ENCODE measurements around the gene SCNN1A. TPM values are rescaled to one million over a fixed set of nuclear protein-coding genes. Genes with fewer than 3 reads are reported as not detected.

Gene SCNN1A
- total and polyA plus RNA-seq, 2 of the 13 experiments (the other 11 are each of a cell fraction or from before 2014, with no cell fraction given): 1.5 to 14.6 TPM

DNA sequence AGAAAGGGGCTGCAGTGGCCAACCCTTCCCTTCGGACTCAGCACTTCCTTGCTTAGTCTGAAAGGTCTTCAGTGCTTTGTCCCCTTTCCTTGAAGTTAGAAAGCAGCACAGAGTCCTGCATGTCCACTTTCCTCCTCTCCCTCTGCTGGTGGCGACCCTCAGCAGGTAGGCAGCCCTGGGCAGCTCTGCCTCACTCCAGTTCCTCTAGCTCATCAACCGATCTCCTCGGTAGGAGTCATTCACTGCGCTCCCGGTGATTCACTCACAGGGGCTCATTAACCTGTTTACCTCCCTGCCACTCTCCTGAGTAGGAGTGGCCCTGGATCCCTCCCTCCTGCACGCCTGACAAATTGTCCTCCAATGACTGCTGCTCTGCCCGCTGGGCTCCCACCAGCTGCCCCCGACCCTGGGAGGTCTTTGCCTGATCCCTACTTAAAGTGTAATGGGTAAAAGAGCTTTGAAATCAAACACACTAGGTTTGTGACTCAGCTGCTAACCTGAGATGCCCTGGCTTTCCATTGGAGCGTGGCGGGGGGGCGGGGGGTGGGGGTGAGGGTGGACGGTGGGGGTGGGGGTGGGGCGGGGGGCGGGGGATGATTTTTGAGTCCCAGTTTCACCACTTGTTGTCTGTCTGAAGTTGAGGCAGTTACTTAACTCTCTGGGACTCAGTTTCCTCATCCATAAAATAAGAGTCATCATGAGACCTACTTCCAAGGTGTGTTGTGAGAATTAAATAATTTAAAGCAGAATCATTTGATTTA lies 4.2 kb downstream of the SCNN1A start (continued):
- TF ChIP-seq DMTF1 (CRISPR knock-in tag; IDR thresholded peaks at IDR 0.05) (no peak), KLF16 (CRISPR knock-in tag; IDR thresholded peaks at IDR 0.05) (peak in 1 of 2 experiments; percentile 66; a peak in 1 of 4 replicates), BRCA1 (CRISPR knock-in tag; IDR thresholded peaks at IDR 0.05) (0 out of 2 replicates have a peak, but pooled peaks have one; percentile 26), ZNF256 (CRISPR knock-in tag; conservative IDR thresholded peaks at IDR 0.05) (no peak), GTF2F1 (IDR thresholded peaks at IDR 0.05; ENCODE audit: low read length) (no peak), HIVEP1 (CRISPR knock-in tag; IDR thresholded peaks at IDR 0.05) (no peak), ZNF333 (CRISPR knock-in tag; IDR thresholded peaks at IDR 0.05; ENCODE audit: borderline replicate concordance) (no peak), JARID2 (CRISPR knock-in tag; IDR thresholded peaks at IDR 0.05; ENCODE audit: insufficient replicate concordance) (no peak), CENPT (CRISPR knock-in tag; IDR thresholded peaks at IDR 0.05; ENCODE audit: low read depth) (no peak), KDM5B (CRISPR knock-in tag; IDR thresholded peaks at IDR 0.05; ENCODE audit: borderline replicate concordance) (no peak), CREB1 (IDR thresholded peaks at IDR 0.05) (no peak), CREB1 (CRISPR knock-in tag; IDR thresholded peaks at IDR 0.05) (no peak), ZNF589 (CRISPR knock-in tag; conservative IDR thresholded peaks at IDR 0.05) (no peak), ZGPAT (CRISPR knock-in tag; IDR thresholded peaks at IDR 0.05) (no peak; the same call in 1 of the 2 replicates), GABPB1 (CRISPR knock-in tag; IDR thresholded peaks at IDR 0.05) (0 out of 2 replicates have a peak, but pooled peaks have one; percentile 23)
- TF ChIP-seq, protein P1, sequence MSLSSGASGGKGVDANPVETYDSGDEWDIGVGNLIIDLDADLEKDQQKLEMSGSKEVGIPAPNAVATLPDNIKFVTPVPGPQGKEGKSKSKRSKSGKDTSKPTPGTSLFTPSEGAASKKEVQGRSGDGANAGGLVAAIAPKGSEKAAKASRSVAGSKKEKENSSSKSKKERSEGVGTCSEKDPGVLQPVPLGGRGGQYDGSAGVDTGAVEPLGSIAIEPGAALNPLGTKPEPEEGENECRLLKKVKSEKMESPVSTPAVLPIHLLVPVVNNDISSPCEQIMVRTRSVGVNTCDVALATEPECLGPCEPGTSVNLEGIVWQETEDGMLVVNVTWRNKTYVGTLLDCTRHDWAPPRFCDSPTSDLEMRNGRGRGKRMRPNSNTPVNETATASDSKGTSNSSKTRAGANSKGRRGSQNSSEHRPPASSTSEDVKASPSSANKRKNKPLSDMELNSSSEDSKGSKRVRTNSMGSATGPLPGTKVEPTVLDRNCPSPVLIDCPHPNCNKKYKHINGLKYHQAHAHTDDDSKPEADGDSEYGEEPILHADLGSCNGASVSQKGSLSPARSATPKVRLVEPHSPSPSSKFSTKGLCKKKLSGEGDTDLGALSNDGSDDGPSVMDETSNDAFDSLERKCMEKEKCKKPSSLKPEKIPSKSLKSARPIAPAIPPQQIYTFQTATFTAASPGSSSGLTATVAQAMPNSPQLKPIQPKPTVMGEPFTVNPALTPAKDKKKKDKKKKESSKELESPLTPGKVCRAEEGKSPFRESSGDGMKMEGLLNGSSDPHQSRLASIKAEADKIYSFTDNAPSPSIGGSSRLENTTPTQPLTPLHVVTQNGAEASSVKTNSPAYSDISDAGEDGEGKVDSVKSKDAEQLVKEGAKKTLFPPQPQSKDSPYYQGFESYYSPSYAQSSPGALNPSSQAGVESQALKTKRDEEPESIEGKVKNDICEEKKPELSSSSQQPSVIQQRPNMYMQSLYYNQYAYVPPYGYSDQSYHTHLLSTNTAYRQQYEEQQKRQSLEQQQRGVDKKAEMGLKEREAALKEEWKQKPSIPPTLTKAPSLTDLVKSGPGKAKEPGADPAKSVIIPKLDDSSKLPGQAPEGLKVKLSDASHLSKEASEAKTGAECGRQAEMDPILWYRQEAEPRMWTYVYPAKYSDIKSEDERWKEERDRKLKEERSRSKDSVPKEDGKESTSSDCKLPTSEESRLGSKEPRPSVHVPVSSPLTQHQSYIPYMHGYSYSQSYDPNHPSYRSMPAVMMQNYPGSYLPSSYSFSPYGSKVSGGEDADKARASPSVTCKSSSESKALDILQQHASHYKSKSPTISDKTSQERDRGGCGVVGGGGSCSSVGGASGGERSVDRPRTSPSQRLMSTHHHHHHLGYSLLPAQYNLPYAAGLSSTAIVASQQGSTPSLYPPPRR (CRISPR knock-in tag; IDR thresholded peaks at IDR 0.05; ENCODE audit: borderline replicate concordance): peak; percentile 60; the same call in 1 of the 2 replicates
- TF ChIP-seq, protein P2, sequence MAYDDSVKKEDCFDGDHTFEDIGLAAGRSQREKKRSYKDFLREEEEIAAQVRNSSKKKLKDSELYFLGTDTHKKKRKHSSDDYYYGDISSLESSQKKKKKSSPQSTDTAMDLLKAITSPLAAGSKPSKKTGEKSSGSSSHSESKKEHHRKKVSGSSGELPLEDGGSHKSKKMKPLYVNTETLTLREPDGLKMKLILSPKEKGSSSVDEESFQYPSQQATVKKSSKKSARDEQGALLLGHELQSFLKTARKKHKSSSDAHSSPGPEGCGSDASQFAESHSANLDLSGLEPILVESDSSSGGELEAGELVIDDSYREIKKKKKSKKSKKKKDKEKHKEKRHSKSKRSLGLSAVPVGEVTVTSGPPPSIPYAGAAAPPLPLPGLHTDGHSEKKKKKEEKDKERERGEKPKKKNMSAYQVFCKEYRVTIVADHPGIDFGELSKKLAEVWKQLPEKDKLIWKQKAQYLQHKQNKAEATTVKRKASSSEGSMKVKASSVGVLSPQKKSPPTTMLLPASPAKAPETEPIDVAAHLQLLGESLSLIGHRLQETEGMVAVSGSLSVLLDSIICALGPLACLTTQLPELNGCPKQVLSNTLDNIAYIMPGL (CRISPR knock-in tag; IDR thresholded peaks at IDR 0.05; ENCODE audit: borderline replicate concordance in 1 of 2, low read depth in 1 of 2): peak in 1 of 2 experiments; percentile 30; a peak in 1 of 4 replicates

Measured in HepG2 (cell line).